Measurements from ENCODE around the gene OSTN.

OSTN gene

DNA sequence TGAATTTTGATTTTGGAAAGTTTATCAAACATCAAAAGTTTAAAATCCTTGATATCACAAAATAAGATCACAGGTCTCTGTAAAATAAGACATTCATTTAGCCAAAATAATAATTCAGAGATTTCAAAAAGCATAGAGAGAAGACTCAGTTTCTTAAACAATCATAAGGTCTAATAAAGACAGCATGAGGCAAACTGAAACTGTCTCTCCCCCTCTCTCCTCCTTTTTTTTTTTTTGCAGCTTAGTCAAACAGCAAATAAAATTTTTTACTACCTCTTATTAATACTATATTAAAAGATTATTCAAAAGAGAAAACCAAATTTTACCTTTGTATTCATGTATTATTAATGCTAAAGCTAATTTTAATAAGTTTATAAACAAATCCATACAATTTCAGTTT is 57.4 kb downstream of the OSTN start:
- DNase-seq (ENCODE audit: extremely low read depth, low read depth): no peak
- TF ChIP-seq CTCF (IDR thresholded peaks at IDR 0.05; ENCODE audit: low read depth, low read length): no peak

- DNase-seq (ENCODE audit: extremely low read depth, low read depth): no peak
- TF ChIP-seq CTCF (IDR thresholded peaks at IDR 0.05; ENCODE audit: low read depth, low read length): no peak
Observed at GRCh38 chr3:191257286-191257685, 58.2 kb downstream of the OSTN start.

DNA sequence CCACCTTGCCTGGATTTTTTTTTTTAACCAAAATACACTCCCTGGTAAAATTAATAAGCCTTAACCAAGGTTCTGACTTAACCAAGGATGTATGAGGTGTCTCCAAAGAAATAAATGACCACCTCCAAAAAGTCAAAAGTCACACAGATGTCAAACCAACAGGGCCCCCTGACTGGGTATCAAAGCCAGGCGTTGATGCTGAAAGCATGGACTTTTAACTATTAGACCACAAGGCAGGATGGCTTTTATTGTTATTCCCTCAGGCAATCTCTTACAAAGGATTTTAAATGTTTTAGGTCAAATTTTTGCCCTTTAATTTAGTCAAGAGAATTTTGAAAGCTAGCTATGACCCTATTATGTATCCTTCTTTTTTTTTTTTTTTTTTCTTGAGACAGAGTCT is 60.4 kb downstream of the OSTN start:
- no peak for TF ChIP-seq CTCF (IDR thresholded peaks at IDR 0.05; ENCODE audit: low read depth, low read length)

GRCh38 chr3:191260431-191261303 is 61.6 kb downstream of the OSTN start:
- no peak for DNase-seq (ENCODE audit: extremely low read depth, low read depth)
- no peak for TF ChIP-seq CTCF (IDR thresholded peaks at IDR 0.05; ENCODE audit: low read depth, low read length)

More for the DNA sequence above, 60.4 kb downstream of the OSTN start:
- no peak for DNase-seq (ENCODE audit: extremely low read depth, low read depth)

DNA sequence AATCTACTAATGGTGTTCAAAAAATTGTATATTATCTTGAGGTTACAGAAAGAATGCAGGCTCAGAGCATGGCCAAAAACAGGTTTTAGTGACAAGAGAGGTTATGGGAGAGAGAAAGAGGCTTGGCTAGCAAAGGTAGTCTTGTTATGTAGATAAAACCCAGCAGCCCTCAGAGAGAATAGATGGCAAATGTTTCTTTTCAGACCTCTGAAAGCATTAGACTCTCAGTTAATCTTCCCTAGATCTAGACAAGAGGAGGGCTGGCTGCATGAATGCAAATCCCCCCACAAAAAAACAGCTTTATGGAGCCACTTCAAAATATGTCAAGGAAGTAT is 62.2 kb downstream of the OSTN start:
- TF ChIP-seq CTCF (IDR thresholded peaks at IDR 0.05; ENCODE audit: low read depth, low read length): no peak
- no peak for DNase-seq (ENCODE audit: extremely low read depth, low read depth)

DNA sequence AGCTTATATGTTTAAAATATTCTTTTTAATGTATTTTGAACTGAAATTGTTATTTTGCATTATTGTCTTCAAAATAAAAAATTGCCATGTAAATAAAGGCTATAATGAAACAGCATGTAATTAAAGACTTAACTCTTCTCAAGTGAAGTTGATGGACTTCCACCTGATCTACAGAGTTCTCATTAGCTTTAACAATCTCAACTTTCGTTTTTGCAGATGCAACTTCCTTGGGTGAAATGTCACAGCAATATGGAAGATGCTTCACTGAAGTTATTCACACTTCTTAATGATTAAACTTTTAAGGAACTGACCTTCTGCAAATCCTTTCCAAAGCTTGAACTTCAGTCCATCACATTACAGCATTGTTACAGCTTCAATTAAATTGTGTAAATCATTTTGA is 63.6 kb downstream of the OSTN start:
- no peak for DNase-seq (ENCODE audit: extremely low read depth, low read depth)
- no peak for TF ChIP-seq CTCF (IDR thresholded peaks at IDR 0.05; ENCODE audit: low read depth, low read length)

GRCh38 chr3:191263365-191263764 is 64.3 kb downstream of the OSTN start:
- DNase-seq (ENCODE audit: extremely low read depth, low read depth): no peak
- TF ChIP-seq CTCF (IDR thresholded peaks at IDR 0.05; ENCODE audit: low read depth, low read length): no peak
